Type B pancreatic cell (in vitro differentiated cells): ENCODE measurements around the gene OTOR. TPM values are rescaled to one million over a fixed set of nuclear protein-coding genes. Genes with fewer than 3 reads are reported as not detected.

ENCODE experiments used
- DNase-seq: peaks from one replicate; pipeline ENCODE4 v3.0.0; 2021; ENCODE audit warnings: mixed read lengths; ENCODE audit not compliant: unreplicated experiment; ENCODE audit errors: extremely low spot score
- H3K27ac Mint-ChIP-seq: 2 replicates; pipeline ENCODE4 v1.8.0; 2021; ENCODE audit warnings: mild to moderate bottlenecking, mixed read lengths
- H3K27me3 Mint-ChIP-seq: 2 replicates; pipeline ENCODE4 v1.8.0; 2021; ENCODE audit warnings: mixed read lengths
- H3K36me3 Mint-ChIP-seq: 2 replicates; pipeline ENCODE4 v1.8.0; 2021; ENCODE audit warnings: mixed read lengths
- H3K4me1 Mint-ChIP-seq: one replicate; pipeline ENCODE4 v1.8.0; 2021; ENCODE audit warnings: mixed read lengths; ENCODE audit not compliant: unreplicated experiment
- H3K4me3 Mint-ChIP-seq: 2 replicates; pipeline ENCODE4 v1.8.0; 2021; ENCODE audit warnings: mild to moderate bottlenecking, mixed read lengths
- H3K9me3 Mint-ChIP-seq: 2 replicates; pipeline ENCODE4 v1.8.0; 2021; ENCODE audit warnings: mixed read lengths
- long read RNA-seq: library from polyadenylated mRNA; unstranded; transcript quantifications from one replicate; pipeline ENCODE4 v2.0.0, GENCODE V29; 2020
- total RNA-seq: library from RNA; stranded (reverse); gene quantifications from 2 replicates; pipeline ENCODE4 v1.2.1, GENCODE V29; 2021; ENCODE audit warnings: low replicate concordance
- TF ChIP-seq, protein P1 (sequence below): fragments of 200-600 bp; sonication (generic); conservative IDR thresholded peaks from 2 replicates; pipeline ENCODE4 v1.5.0; 2021; ENCODE audit warnings: antibody characterized with exemption, mild to moderate bottlenecking

OTOR gene, protein sequence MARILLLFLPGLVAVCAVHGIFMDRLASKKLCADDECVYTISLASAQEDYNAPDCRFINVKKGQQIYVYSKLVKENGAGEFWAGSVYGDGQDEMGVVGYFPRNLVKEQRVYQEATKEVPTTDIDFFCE
- total RNA-seq, result not detected in 2 replicates
- long read RNA-seq, result 0 reads

DNA sequence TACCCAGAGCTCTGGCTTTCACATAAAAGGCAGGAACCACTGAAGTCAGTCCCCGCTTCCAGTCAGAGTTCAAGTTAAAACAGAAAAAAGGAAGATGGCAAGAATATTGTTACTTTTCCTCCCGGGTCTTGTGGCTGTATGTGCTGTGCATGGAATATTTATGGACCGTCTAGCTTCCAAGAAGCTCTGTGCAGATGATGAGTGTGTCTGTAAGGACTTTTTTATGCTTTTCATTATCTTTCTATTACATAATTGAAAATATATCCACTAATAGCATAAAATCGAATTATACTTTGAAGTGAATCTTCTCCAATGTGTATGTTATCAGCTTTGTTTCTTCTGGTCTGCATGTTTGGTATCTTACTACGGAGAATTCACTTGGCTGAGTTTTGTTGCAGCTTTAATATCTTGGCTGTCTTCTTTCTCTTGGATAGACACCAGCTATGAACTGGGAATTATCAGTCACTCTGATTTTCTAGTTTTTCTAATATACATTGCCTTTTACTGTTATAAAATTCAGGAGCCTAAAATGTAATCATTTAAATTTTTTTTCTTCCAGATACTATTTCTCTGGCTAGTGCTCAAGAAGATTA lies at the start of gene OTOR:
Gene OTOR (plus strand): TSS at position 51 of the 593 bp plus-strand sequence. CDS start 44 bp downstream, at position 95.
- Mint-ChIP-seq H3K27me3 (peaks cover 5% of the 10 kb centered on the region), H3K27ac (no peak within 1 kb of the TSS), H3K36me3 (no peaks in the 10 kb centered on the region), H3K4me3 (no peak within 1 kb of the TSS), H3K9me3 (no peaks in the 10 kb centered on the region), H3K4me1 (no peaks in the 10 kb centered on the region)
- DNase-seq, result no peak
- TF ChIP-seq, protein P1, sequence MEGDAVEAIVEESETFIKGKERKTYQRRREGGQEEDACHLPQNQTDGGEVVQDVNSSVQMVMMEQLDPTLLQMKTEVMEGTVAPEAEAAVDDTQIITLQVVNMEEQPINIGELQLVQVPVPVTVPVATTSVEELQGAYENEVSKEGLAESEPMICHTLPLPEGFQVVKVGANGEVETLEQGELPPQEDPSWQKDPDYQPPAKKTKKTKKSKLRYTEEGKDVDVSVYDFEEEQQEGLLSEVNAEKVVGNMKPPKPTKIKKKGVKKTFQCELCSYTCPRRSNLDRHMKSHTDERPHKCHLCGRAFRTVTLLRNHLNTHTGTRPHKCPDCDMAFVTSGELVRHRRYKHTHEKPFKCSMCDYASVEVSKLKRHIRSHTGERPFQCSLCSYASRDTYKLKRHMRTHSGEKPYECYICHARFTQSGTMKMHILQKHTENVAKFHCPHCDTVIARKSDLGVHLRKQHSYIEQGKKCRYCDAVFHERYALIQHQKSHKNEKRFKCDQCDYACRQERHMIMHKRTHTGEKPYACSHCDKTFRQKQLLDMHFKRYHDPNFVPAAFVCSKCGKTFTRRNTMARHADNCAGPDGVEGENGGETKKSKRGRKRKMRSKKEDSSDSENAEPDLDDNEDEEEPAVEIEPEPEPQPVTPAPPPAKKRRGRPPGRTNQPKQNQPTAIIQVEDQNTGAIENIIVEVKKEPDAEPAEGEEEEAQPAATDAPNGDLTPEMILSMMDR, result no peak

GRCh38 chr20:16699293-16699692 lies 48.9 kb upstream of the OTOR start:
- TF ChIP-seq, protein P1, result peak; percentile 27
- H3K27me3 Mint-ChIP-seq, result no peaks in the 10 kb centered on the region
- H3K36me3 Mint-ChIP-seq, result no peaks in the 10 kb centered on the region
- peaks cover 3% of the 10 kb centered on the region for H3K4me1 Mint-ChIP-seq
- H3K27ac Mint-ChIP-seq, result no peak overlapping the region
- DNase-seq, result no peak
- H3K4me3 Mint-ChIP-seq, result no peak overlapping the region
- no peaks in the 10 kb centered on the region for H3K9me3 Mint-ChIP-seq

- no peak overlapping the region for H3K27ac Mint-ChIP-seq
- H3K4me1 Mint-ChIP-seq, result peaks cover 3% of the 10 kb centered on the region
- H3K9me3 Mint-ChIP-seq, result peaks cover 5% of the 10 kb centered on the region
- DNase-seq, result no peak
- H3K27me3 Mint-ChIP-seq, result no peaks in the 10 kb centered on the region
- H3K4me3 Mint-ChIP-seq, result no peak overlapping the region
- TF ChIP-seq, protein P1, result peak; percentile 61
- H3K36me3 Mint-ChIP-seq, result no peaks in the 10 kb centered on the region
Observed at GRCh38 chr20:16701296-16701695, 46.9 kb upstream of the OTOR start.

- no peak for DNase-seq
- Mint-ChIP-seq H3K4me3 (no peak overlapping the region), H3K36me3 (no peaks in the 10 kb centered on the region), H3K9me3 (peaks cover 10% of the 10 kb centered on the region), H3K27me3 (peaks cover 2% of the 10 kb centered on the region), H3K27ac (no peak overlapping the region), H3K4me1 (peaks cover 8% of the 10 kb centered on the region)
- TF ChIP-seq, protein P1, result no peak
Observed at GRCh38 chr20:16703570-16703969, 44.6 kb upstream of the OTOR start.

DNA sequence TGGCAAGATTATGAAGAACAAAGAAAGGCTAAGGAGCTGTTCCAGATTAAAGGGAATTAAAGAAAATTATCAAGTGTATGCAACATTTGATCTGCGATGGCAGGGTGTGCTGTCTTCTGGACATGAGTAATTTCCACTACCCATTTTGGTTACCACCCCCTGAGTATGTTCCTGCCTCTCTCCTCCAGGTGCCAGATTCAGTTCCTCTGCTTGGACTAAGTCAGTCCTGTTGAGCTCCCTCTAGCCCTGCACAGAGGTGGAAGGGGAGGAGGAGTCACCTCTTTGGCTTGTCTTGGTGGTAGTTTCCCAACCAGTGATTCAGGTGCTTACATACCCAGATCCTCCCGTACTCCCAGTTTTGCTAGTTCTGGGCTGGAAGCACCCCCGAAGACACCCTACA lies 40.5 kb upstream of the OTOR start:
- H3K27ac Mint-ChIP-seq, result no peak overlapping the region
- H3K4me1 Mint-ChIP-seq, result peaks cover 9% of the 10 kb centered on the region
- H3K9me3 Mint-ChIP-seq, result peaks cover 10% of the 10 kb centered on the region
- TF ChIP-seq, protein P1, result no peak
- H3K36me3 Mint-ChIP-seq, result no peaks in the 10 kb centered on the region
- no peak overlapping the region for H3K4me3 Mint-ChIP-seq
- H3K27me3 Mint-ChIP-seq, result peaks cover 5% of the 10 kb centered on the region
- DNase-seq, result no peak
